Kidney (tissue), 14 donors: ENCODE data around the gene IZUMO4. TPM values are rescaled to one million over a fixed set of nuclear protein-coding genes. Genes with fewer than 3 reads are reported as not detected.

Source experiments
- DNase-seq, 5 donors: peaks; one replicate each; pipeline ENCODE4 v3.0.0-alpha.2; 2013 to 2020
- FAIRE-seq: peaks from 2 replicates; lab custom pipeline; 2012; peaks lifted over from hg19 to GRCh38; lab: Jason Lieb, UNC
- H3K27ac ChIP-seq, 2 donors: one replicate each; pipeline ENCODE4 v1.7.0; 2013; ENCODE audit warnings: low read depth in 2 of 2, low read length in 2 of 2, inconsistent platforms in 1 of 2
- H3K27me3 ChIP-seq: one replicate; pipeline ENCODE4 v1.7.1; 2013; ENCODE audit warnings: low read length, inconsistent platforms; ENCODE audit not compliant: control insufficient read depth, insufficient read depth
- H3K36me3 ChIP-seq, 3 donors: one replicate each; pipeline versions ENCODE4 v1.7.0 to v1.7.1; 2013; ENCODE audit warnings: low read length in 3 of 3, control low read depth in 1 of 3, inconsistent platforms in 1 of 3; ENCODE audit not compliant: insufficient read depth in 3 of 3, control insufficient read depth in 2 of 3
- H3K4me1 ChIP-seq, 3 donors: one replicate each; pipeline versions ENCODE4 v1.7.0 to v1.7.1; 2013; ENCODE audit warnings: low read length in 3 of 3, inconsistent platforms in 1 of 3, low read depth in 1 of 3; ENCODE audit not compliant: control insufficient read depth in 2 of 3, insufficient read depth in 2 of 3
- H3K4me3 ChIP-seq, 3 donors: one replicate each; pipeline versions ENCODE4 v1.7.0 to v1.8.1; 2013; ENCODE audit warnings: low read length in 3 of 3, control low read depth in 1 of 3, inconsistent platforms in 1 of 3
- H3K9ac ChIP-seq, 3 donors: one replicate each; pipeline versions ENCODE4 v1.7.0 to v1.7.1; 2013; ENCODE audit warnings: low read length in 3 of 3, control low read depth in 1 of 3, inconsistent platforms in 1 of 3
- H3K9me3 ChIP-seq, 3 donors: one replicate each; pipeline versions ENCODE4 v1.7.0 to v1.7.1; 2013; ENCODE audit warnings: low read length in 3 of 3, control low read depth in 1 of 3, inconsistent platforms in 1 of 3; ENCODE audit not compliant: control insufficient read depth in 2 of 3, insufficient read depth in 1 of 3
- CTCF ChIP-seq: IDR thresholded peaks from 3 replicates; pipeline ENCODE4 v1.5.1; 2012; ENCODE audit warnings: mild to moderate bottlenecking, moderate library complexity, borderline replicate concordance; ENCODE audit not compliant: insufficient read depth; ENCODE audit errors: extremely low read depth
- intact Hi-C: fragments of 100-400 bp; cut with DNase I; formaldehyde crosslinking; loops from one replicate; pipeline ENCODE4 v1.11.1; 2022
- polyA plus RNA-seq: library from polyadenylated mRNA; stranded (reverse); fragments of 350-450 nt; fragmentation: Illumina TruSeq; extraction: RNeasy Lipid Tissue Mini Kit (QIAGEN cat#74804); gene quantifications from one replicate; pipeline ENCODE4 v1.2.3, GENCODE V29; 2014; ENCODE audit warnings: low read depth, low replicate concordance; ENCODE audit not compliant: insufficient read depth
- total RNA-seq: library from RNA; stranded (reverse); fragmentation: NEBNext Ultra II Directional; extraction: Animal tissue kit (Norgen Biotek cat#: 25700); gene quantifications from one replicate; pipeline ENCODE4 v1.2.1, GENCODE V29; 2021
- donor health status: control.
- donor health status: control.
- donor health status: control.
- donor health status: control.
- donor health status: control.
- donor health status: DM: yes; HTN: yes; CAD: no.
- donor health status: Normal renal cell carcinoma (clear cell type).

The IZUMO4 gene
- total and polyA plus RNA-seq, 2 donors from 2014 or later: 4.3 to 8.9 TPM

DNA sequence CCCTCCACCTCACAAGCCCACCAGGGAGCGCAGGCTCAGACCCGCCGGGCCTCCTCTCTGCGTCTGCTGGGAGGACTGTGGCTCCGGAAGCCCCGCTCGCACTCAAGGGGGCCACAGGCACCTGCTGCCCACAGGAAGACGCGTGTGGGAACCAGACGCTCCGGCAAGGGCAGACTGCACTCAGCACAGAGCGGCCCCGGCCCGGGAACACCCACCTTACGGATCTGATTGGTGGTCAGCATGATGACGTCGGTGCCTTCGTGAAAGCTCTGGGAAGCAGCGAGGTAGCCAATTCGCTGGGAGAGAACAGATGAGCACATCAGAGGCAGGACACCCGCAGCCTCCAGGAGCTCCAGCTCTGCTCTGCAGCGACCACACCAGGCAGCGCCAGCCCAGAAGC is 40.1 kb downstream of the IZUMO4 start:
- TF ChIP-seq CTCF: no peak
- no peak for FAIRE-seq

DNA sequence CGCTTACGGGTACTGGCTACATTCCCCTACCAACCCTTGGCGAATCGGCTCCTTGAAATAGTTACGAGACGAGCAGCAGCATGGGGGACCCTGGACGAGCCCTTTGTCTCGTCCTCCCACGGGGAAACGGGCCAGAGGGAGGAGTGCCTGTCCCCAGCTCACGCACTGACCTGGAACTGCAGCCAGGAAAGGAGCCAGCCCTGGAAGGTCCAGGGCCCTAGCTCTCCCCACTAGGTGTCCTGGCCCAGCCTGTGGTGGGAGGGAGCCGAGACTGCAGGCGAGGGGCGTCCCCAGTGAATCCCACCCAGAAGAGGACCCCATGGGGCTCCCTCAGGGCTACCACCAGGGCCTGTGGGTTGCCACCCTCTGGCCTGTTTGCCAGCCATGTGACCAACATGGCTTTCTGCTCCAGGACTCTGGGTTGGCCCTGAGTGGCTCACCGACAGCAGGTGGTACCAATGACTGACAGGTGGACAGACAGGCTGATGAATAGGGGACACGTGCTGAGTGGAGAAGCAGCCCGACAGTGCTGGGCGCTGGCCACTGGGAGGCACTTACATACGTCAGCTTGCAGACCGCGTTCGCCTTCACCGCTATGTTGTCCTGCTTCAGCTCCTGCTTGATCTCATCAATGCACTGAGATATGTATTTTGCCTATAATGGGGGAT is 41.5 kb downstream of the IZUMO4 start:
- no peaks in the 10 kb centered on the region for H3K4me1 ChIP-seq
- H3K9ac ChIP-seq: no peak overlapping the region
- H3K4me3 ChIP-seq: no peak overlapping the region
- TF ChIP-seq CTCF: no peak
- no peaks in the 10 kb centered on the region for H3K9me3 ChIP-seq
- H3K36me3 ChIP-seq: peaks cover 0 to 13% (median 12%) of the 10 kb centered on the region in 3 donors
- FAIRE-seq (no peak), DNase-seq (no peak)
- H3K27me3 ChIP-seq: no peaks in the 10 kb centered on the region
- intact Hi-C loops: no loop called here
- no peak overlapping the region for H3K27ac ChIP-seq

More for the DNA sequence above, 40.1 kb downstream of the IZUMO4 start:
- H3K9me3 ChIP-seq: no peaks in the 10 kb centered on the region
- no peaks in the 10 kb centered on the region for H3K27me3 ChIP-seq
- intact Hi-C loops: no loop called here
- DNase-seq: peak in 1 of 5 donors; percentile 71
- H3K27ac ChIP-seq: no peak overlapping the region
- peaks cover 0 to 24% (median 23%) of the 10 kb centered on the region in 3 donors for H3K36me3 ChIP-seq
- no peak overlapping the region for H3K9ac ChIP-seq
- no peaks in the 10 kb centered on the region for H3K4me1 ChIP-seq
- no peak overlapping the region for H3K4me3 ChIP-seq

GRCh38 chr19:2139385-2140137 is 42.8 kb downstream of the IZUMO4 start:
- Histone ChIP-seq H3K27ac (no peak overlapping the region), H3K27me3 (no peaks in the 10 kb centered on the region), H3K36me3 (peaks cover 0 to 13% (median 12%) of the 10 kb centered on the region in 3 donors), H3K9me3 (no peaks in the 10 kb centered on the region), H3K4me1 (no peaks in the 10 kb centered on the region), H3K4me3 (no peak overlapping the region), H3K9ac (no peak overlapping the region)
- DNase-seq (peak in 3 of 5 donors; percentile 67 to 75 (median 71)), FAIRE-seq (no peak)
- TF ChIP-seq CTCF: no peak
- intact Hi-C loops: no loop called here
